NCI-H69 (cell line): ENCODE results near the gene ELK4.
A peak's percentile ranks its signal among the peaks of the same experiment; 100 is the strongest.

Source experiments
- DNase-seq: peaks from one replicate; lab custom pipeline; 2025; lab: John Stamatoyannopoulos, UW

Gene ELK4

GRCh38 chr1:205595861-205596260 lies 36.0 kb downstream of the ELK4 start:
- no peak for DNase-seq

- DNase-seq = no peak
Observed at GRCh38 chr1:205595435-205595834, 36.4 kb downstream of the ELK4 start.

GRCh38 chr1:205594846-205595245 lies 37.0 kb downstream of the ELK4 start:
- no peak for DNase-seq

DNA sequence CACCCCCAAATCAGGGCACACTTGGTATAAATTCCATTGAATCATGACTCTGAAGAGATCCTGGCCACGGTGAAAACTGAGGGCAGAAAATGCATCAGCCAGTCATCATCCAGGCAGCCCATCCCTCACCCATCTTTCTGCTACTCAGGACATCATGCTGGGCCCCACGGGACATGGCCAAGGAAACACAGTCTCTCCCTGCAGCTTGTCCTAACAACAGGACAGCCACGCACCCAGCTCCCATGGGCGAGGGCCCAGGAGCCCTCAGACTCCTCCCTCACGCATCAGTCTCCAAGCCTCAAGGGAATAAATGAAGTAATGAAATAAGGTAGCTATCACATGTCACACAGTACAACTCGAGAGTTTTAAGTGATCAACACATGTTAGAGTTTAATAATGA lies 37.8 kb downstream of the ELK4 start:
- DNase-seq = peak; percentile 20

DNA sequence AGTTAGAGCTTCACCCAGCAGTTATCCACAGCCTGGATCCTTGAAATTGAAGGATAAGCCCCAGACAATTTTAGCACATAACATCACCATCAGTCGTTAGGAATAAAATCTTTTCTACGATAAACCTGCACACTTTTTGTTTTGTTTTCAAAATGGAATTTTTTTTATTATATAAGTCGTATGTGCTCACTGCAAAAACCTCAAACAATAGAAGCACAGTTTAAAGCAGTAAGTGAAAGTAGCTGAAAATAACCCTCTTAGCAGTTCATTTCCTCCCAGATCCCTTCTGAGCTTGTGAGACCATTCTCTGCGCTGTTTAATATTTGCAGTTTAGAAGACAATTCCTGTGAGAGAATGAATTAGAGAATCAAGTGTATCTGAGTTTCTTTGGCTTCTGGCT lies 38.3 kb downstream of the ELK4 start:
- DNase-seq = no peak

DNA sequence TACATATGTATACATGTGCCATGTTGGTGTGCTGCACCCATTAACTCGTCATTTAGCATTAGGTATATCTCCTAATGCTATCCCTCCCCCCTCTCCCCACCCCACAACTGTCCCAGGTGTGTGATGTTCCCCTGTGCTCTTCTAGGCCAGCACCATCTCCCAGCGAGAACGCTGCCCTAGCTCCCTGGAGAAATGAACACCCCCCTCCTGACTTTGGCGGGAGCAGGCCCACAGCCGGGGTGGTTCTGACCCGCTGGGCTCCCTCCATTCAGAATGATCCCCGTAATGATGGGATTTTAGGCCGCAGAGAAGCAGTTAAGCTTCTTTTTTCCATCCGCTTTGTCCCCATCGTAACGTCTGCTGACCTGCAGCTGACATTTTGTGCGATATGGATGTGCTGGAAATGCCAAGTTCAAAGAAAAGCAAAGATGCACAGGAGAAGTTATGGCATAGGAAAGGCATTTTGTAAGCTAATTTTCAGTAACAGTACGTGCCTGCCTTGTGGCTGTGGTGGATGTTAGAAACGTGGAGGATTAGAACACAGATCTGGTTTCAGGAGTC lies 39.3 kb downstream of the ELK4 start:
- DNase-seq = no peak

GRCh38 chr1:205591522-205592351 lies 40.1 kb downstream of the ELK4 start:
- DNase-seq = peak; percentile 94

GRCh38 chr1:205590777-205591513 lies 40.9 kb downstream of the ELK4 start:
- DNase-seq = no peak

DNA sequence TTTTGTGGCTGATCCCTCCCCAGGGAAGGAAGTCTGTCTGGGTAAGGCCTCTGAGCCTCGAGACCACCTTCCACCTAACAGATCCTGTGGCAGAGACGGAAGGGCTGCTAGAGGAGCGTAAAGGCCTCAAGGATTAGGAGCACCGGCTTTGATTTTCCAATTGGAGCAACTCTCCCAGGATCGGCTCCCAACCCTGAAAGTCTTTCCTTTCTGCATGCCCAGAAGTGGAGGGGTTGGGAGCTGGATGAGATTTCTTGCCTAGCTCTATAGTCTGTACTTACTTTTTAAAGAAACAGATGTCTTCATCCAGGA lies 41.4 kb downstream of the ELK4 start:
- no peak for DNase-seq

DNA sequence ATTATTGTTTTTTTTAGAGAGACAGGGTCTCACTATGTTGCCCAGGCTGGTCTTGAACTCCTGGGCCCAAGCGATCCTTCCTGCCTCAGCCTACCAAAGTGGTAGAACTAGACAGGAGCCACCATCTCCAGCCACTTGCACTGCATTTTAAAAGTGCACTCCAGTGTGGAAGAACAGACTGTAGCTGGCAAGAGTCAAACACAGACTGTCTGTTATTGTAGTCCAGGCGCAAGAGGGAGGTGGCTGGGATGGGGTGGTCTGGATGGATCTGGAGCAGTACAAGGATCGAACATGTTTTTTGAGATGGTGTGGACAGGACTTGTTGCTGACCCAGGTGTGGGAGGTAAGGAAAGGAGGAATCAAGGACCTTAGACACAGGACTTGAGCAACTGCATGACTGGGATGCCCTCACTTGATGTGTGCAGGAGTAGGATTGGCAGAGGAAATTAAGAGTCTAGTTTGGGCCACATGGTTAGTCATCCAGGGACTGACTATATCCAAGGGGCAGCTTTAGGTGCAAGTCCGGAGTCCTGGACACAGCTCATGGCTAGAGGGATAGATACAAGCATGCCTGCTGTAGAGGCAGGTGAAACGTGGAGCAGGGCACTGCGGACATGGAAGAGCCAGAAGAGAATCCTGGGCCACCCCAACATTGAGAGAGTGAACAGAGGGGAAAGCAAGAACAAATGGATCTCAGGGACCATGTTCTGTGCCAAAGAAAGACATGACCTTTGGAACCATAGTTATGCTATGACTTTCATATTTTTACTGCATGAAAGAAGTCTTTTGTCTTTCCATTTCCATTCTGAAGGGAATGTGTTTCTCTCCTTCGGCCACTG lies 42.0 kb downstream of the ELK4 start:
- no peak for DNase-seq

GRCh38 chr1:205589046-205589445 lies 42.8 kb downstream of the ELK4 start:
- DNase-seq = no peak

GRCh38 chr1:205588636-205589035 lies 43.2 kb downstream of the ELK4 start:
- DNase-seq = peak; percentile 63

DNA sequence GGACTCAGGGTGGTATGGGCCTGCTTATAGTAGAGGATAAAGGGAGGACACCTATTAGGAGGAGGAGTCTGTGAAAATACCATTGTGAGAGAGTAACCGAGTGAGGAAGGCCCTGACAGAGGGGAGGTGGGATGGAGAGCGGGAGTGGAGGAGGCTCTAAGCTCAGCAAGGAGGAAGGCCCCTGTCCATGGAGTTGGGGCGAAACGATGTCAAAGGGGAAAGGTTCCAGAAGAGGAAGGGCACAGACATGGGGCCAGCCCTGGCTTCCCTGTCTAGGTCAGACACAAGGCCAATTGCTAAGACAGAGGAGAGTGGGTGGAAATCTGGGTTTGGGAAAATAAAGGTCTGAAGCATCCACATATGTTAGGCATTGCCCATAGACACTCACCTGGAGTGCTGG lies 44.2 kb downstream of the ELK4 start:
- no peak for DNase-seq

- peak; percentile 41 for DNase-seq
Observed at GRCh38 chr1:205585835-205586785, 45.7 kb downstream of the ELK4 start.

- DNase-seq = no peak
Observed at GRCh38 chr1:205585169-205585834, 46.5 kb downstream of the ELK4 start.

- DNase-seq = no peak
Observed at GRCh38 chr1:205584732-205585131, 47.1 kb downstream of the ELK4 start.

- DNase-seq = no peak
Observed at GRCh38 chr1:205583461-205584130, 48.2 kb downstream of the ELK4 start.

DNA sequence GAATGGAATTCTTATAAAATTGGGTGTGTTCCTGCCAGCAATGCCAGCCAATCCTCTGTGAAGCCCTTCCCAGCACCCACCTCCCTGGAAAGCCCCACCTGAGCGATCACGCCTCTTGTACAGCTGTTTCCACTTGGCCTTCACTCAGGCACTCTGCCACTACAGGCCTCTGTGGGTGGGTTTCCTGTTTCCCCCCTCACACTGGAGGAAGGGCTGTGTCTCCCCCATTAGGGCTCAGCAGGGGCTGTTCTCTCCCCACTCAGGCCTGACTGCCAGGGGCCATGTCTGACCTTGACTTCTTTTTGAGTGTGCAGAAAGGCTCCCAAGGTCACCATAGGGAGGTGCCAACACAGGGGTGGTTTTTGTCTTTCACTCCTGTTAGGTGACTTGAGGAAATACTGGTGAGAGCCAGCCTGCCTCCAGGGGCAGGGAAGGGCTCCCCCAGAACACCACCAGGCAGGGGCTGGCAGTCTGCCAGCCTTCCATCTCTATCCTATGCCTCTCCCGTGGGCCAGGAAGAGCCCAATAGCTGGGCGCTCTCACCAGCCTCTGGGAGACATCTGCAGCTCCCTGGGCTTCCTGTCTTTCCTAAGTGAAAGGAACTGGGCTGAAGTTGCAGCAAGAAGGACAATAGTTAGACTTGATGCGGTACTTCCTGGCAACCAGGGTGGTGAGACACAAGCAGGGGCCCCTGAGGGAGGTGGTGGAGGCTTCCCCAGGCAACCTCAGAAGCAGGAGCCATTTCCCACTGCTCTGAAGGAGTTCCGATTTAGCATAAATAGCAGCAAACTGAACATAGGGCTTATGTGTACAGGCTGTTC lies 49.1 kb downstream of the ELK4 start:
- peak; percentile 96 for DNase-seq

GRCh38 chr1:205582046-205582445 lies 49.8 kb downstream of the ELK4 start:
- DNase-seq = no peak
